CD4-positive, alpha-beta T cell treated with Interleukin-15 for 1 hour (primary cell): Measurements from ENCODE around the gene ZNF318.

Source experiments
- DNase-seq: peaks from one replicate; pipeline ENCODE4 v3.0.0-alpha.2; 2020

The ZNF318 gene

DNA sequence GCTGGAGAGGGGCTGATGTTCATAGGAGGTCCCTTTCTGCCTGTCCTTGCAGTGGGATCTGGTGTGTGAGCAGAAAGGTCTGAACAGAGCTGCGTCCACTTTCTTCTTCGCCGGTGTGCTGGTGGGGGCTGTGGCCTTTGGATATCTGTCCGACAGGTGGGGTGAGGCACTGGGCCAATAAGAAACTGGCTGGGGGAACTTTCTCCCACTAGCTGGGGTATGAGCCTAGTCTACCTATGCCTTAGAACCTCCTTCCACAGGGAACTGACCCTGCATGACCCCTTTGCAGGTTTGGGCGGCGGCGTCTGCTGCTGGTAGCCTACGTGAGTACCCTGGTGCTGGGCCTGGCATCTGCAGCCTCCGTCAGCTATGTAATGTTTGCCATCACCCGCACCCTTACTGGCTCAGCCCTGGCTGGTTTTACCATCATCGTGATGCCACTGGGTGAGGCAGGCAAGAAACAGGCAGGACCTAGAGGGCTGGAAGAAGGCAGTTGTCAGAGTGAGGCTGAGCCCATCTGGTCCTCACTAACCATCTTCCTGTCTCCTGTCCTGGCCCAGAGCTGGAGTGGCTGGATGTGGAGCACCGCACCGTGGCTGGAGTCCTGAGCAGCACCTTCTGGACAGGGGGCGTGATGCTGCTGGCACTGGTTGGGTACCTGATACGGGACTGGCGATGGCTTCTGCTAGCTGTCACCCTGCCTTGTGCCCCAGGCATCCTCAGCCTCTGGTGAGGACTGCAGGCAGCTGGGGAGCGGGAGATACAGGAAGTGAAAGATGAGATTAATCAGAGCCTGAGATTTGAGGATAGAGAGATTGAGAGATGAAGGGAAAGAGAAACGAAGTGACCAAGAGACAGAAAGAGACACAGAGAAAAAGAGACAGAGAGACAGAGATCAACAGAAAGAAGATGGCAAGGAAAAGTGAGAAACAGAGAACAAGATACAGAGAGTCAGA is 69.8 kb downstream of the ZNF318 start:
- DNase-seq, result no peak

DNA sequence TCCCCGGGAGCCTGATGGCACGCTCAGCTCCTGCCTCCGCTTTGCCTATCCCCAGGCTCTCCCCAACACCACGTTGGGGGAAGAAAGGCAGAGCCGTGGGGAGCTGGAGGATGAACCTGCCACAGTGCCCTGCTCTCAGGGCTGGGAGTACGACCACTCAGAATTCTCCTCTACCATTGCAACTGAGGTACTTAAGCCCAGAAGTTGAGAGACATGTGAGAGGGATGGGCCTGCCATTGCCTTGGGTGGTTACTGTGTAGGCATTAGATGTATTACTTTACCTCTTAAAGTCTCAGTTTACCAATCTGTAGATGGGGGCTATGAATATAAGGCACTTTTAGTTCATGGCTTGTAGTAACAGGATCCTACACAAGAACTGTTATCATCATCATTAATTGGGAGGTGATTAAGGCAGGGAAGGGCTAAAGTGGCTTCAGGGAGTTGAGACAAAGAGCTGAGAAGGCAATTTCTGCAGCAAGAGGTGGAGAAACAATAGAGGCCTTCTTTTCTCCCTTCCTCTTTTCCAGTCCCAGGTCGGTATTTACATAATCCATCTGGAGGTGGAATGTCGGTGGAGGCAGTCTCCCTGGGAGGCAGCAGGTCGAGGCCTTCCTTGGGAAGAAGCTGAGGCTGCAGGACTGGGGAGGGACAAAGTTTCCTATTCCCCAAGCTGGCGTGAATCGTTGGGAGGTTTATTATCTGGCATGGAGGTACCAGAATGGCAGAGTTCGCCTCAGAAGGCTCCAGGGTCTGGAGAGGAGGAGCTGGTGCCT is 70.7 kb downstream of the ZNF318 start:
- no peak for DNase-seq

DNA sequence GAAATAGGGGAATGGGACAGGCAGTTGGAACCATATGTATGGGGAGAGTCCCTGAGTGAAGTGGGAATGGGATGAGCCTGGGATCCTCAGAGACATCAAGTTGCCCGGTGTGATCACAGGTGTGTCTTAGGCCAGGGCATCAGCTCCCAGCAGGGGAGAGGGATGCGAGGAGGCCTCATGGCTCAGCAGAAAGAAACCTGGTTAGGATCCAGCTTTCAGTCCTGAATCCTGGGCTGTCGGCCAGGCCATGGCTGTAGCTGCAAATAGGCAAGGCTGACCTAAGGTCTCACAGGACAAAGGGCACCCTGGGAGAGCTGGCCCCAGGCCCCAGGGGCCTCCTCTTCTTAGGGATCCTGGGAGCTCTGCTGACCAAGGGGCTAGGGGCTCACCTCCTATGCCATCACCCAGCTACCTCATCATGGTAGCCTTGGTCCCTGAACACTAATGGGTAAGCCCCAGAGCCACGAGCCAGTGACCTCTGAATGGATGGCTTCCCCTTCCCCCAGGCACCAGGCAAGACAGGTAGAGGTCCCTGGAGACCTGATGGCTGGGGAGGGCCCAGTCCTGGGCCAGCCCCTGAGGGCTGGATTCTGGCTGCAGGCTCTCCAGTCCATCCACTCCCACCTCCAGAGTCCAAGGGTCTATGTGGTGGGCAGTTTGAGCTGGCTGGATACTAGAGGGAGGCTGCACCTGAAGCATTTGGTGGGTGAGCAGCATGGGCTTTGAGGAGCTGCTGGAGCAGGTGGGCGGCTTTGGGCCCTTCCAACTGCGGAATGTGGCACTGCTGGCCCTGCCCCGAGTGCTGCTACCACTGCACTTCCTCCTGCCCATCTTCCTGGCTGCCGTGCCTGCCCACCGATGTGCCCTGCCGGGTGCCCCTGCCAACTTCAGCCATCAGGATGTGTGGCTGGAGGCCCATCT is 71.5 kb downstream of the ZNF318 start, which contains the start of gene SLC22A7:
SLC22A7 (plus strand) TSS at position 617 of the 921 bp plus-strand sequence; CDS start at position 716, 99 bp downstream.
- DNase-seq, result no peak

DNA sequence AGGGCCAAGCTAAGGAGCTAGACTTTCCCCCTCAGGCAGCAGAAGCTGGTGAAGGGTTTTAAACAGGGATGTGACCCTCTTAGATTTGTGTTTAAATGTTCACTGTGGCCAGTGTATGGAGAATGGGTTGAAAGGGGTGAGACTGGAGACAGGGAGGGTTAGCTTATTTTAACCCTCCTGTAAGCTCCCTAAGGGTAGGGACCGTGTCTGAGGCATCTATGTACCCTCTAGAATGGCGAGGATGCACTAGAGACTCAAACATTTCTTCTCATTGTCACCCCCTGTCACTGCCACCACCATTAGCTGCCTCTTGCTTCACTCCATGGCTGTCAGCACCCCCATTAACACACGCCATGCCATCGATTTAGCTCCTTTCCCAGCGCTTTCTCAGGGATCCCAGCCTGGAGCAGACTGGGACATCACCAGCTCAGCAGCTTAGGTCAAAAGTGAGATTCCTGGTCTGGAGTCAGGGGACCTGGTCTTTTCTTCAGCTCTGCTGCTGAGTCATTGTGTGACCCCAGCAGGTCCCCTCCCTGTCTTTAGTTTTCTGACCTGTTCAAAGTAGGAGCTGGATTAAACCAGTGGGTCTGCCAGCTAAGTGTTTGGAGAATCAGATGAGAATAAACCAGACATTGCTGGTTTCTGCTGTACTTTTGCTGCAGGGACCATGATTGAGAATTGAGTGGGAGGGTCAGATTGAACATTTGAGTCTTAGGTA is 72.5 kb downstream of the ZNF318 start:
- no peak for DNase-seq

DNA sequence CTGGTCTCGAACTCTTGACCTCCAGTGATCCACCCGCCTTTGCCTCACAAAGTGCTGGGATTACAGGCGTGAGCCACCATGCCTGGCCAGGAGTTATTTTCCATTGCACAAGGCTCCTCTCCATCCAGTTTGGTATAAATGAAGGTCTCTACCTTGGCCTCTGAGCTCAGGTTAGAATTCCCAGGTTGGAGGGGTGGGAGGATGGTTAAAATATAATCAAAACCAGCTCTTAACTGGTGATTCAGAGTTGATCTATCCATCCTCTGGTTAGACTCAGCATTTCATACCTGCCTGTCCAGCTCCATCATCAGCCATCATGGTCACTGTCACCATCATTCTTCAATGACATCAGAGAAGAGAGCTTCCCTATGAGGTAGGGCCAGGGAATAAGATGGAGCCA is 74.0 kb downstream of the ZNF318 start:
- DNase-seq, result no peak

DNA sequence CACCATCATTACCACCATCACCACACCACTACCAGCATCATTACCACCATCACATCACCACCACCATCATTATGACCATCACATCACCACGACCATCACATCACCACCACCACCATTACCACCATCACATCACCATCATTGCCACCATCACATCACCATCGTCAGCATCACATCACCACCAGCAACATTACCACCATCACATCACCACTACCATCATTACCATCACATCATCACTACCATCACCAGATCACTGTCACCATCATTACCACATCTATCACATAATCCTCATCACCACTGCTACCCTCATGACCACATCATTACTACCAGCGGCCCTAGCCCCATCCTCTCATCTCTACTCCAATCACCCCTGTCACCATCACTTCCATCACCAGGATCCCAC is 74.9 kb downstream of the ZNF318 start:
- DNase-seq, result no peak

DNA sequence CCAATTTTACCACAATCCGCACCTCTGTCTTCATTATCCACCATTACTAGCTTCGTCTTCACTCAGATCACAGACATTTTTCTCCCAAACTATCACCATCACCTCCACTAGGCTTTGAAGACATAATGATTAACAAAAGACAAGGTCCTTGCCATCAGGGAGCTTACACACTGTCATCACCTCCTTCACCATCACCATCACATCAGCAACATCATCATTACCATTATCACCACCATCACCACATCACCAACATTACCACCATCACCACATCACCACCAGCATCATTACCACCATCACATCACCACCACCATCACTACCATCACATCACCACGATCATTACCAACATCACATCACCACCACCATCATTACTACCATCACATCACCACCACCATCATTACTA is 75.7 kb downstream of the ZNF318 start:
- no peak for DNase-seq

DNA sequence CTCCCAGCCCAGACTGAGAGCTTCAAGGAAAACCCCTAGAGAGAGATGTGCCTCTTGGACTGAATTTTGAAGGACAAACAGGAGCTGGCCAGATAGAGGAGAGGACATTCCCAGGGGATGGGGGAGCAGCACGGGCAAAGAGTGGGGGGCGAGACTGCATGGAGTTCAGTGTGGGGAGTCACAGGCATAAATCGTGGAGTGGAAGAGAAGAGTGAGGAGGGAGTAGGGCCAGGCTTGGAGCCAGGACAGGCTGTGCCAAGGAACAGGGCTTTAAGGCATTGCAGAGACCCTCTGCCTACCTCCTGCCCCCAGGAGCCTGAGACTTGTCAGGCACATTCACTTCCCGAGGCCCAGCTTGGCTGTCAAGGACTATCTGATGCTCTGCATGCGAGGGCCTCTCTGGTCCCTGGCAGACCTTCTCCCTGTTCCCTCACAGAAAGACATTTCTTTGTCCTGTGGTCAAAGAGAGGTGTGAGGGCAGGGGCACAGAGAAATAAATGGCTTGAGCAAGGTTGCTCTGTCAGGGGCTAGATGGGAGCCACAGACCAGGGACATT is 76.6 kb downstream of the ZNF318 start:
- no peak for DNase-seq

DNA sequence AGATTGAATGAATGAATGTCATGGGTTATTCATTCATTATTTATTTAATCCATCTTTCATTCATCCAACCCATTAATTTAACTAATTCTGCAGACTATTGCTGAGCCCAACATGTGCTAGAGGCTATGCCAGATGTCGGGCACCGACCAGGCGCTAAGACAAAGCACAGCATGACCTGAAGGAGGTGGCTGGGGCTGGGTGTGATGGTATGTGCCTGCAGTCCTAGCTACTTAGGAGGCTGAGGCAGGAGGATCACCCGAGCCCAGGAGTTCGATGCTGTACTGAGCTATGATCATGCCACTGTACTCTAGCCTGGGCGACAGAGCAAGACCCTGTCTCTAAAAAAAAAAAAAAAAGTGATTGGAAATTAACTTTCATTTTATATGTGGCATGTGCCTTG is 77.1 kb downstream of the ZNF318 start:
- DNase-seq, result no peak

DNA sequence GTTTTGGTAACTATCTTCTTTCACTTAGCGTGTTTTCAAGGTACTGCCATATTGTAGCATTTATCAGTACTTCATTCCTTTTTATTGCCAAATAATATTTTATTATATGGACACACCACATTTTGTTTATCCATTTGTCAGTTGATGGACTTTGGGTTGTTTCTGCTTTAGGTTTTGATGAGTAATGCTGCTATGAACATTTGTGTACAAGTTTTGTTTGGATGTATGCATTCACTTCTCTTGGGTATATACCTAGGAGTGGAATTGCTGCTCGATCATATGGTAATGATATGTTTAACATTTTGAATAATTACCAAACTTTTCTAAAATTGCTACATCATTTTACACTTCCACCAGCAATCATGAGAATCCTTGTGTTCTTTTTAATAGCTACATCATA is 77.7 kb downstream of the ZNF318 start:
- no peak for DNase-seq

DNA sequence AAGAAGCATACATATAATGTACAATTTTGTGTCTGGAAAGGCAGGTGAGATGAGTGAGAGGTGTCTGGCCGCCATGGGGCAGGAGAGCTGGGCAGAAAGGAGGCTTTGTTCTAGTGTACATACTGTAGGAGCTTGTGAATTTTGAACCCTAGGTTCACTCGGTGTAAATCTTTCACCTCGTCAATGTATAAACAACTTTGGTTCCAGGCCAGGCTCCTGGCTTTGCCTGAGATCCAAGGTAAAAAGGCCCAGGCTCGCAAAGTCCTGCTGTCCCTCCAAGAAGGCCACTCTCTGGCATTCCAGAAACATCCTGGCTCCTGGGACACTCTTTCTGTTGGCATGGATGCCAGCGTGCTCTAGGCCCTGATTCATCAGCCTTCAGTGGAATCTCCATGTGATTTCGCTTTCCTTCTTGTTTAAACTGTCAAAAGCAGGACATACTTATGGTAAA is 78.5 kb downstream of the ZNF318 start:
- no peak for DNase-seq

DNA sequence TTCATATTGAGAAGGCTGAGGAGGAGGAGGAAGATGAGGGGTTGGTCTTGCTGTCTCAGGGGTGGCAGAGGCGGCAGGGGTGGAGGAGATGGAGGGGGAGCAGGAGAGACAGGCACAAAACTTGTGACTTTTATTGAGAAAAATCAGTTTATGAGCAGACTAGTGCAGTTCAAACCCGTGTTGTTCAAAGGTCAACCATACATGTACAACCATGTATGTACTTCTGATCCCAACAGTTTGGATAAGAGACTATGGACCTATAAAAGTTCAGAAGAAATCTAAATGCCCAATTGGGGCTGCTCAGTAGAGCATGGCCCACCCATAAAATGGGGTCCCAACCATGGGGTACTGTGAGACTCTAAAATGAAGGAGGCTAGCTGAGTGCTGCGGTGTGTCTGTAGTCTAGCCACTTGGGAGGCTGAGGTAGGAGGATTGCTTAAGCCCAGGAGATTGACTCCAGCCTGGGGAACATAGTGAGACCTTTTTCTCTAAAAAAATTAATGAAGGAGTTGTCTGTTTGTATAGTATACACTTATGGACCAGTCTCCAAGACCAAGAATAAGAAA is 79.0 kb downstream of the ZNF318 start:
- no peak for DNase-seq

DNA sequence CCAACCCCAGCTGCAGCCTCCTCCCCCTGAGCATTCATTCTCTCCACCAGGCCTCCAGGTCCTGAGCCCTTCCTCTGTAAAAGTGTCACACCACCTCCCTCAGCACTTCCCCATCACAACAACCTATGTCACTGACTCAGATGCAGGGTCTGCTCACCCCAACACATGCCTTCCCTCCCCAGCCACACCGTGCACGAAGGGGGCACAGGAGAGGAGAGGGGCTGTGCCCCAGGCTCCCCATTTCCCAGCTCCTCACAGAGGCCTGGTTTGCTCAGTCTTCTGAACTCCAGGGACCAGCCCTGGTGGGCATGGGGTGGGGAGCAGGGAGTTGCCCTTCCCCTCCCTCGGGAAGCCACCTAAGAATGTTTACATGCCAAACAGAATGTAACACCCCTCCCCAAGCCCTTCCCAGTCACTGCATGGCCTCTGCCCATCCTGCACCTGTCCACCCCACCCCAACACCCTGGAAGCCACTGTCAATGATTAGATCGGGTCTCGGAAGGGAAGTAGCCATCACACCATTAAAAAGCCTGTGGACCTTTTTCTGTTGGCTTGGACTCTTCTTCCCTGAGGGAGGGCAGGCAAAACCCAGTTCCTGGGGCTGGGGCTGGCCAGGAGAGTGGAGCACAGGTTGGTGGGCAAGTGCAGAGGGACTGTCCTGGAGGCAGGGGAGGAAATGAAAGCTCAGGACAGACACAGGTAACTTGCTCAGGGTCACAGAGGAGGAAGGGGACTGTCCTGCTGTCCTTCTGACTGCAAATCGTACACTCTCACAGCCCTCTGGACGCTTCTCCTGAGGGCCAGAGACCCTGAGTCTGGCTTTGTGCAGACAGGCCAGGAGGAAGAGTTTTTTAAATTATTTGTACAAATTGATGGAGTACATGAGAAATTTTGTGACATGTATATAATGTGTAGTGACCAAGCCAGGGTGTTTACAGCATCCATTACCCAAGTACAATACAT is 81.4 kb downstream of the ZNF318 start:
- no peak for DNase-seq

DNA sequence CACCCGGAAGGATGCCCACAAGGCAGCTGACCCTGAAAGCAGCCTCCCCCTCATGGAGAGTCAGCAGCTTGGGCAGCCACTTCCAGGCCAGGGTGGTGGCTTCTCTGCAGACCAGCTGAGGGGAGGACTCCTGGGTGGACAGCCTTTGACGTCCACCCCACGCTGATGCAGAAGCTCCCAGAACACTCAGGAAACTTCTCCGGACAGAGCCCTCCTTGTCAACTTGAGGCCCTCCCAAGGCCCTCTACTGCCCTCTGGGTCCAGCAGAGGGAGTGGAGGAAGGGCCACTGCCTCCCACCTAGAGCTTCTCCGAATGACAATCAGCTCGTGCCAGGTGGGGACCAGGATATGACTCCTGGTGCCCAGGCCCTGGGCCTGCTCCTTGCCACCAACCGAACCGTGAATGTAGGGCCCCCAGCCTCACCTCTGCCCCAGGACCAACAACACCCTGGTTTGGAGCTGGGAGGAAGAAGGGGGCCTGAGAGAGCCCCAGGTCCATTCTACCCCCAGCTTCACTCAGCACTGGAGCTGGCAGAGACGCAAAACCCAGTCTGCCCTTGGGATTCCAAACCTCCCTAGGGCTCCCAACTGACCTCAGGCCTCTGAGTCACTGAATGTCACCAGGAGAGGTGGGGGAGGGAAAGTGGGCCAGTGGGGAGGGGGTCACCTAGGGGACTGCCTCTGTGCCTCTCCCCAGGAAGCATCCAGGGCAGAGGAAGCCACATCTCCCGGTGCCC is 82.3 kb downstream of the ZNF318 start:
- DNase-seq, result no peak

DNA sequence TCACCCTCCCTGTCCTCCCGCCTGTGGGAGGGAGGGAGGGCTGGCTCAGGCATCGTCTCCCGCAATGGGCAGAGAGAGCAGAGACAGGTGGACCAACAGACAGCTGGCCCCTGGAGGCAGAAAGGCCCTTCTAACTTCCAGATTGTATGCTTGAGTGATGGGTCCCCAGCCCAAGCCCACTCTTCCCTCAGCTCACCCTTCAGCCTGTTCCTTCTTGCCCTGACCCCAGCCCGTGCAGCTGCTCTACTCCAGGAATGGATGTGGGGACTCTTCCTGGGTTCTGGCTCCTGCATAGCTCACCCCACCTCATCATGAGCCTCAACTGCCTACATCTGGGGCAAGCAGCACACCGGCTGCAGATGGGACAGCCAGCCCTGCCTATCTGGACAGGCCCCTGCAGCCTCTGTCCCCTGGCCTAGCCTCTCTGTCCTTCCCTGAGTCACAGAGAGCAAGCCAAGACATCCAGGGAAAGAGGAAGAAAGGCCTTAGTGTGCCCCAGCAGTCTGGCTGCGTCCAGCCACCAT is 82.9 kb downstream of the ZNF318 start:
- DNase-seq, result no peak
